Measurements from ENCODE around the gene RBM44.

- TF ChIP-seq CTCF (IDR thresholded peaks at IDR 0.05) (no peak), POLR2A (IDR thresholded peaks at IDR 0.05) (no peak)
These were observed 90.4 kb downstream of the RBM44 start for GRCh38 chr2:237889016-237889415.
